HG03045 (cell line): ENCODE measurements around the gene GNG12.

ENCODE experiments used
- ATAC-seq: cut with Tn5 transposase; IDR thresholded peaks from one replicate; pipeline ENCODE4 v1.9.1; 2021; ENCODE audit warnings: mild to moderate bottlenecking, moderate library complexity; ENCODE audit not compliant: unreplicated experiment

Gene GNG12

GRCh38 chr1:67832737-67833601, at the start of gene GNG12:
Gene GNG12, minus strand, starts transcription at chr1:67833467. Its CDS starts 125,781 bp downstream, at chr1:67707686.
- ATAC-seq, result peak; percentile 72

- ATAC-seq, result no peak
Observed at GRCh38 chr1:67882196-67882958, 49.1 kb upstream of the GNG12 start.

- ATAC-seq, result no peak
Observed at GRCh38 chr1:67880056-67880601, 46.9 kb upstream of the GNG12 start.

- no peak for ATAC-seq
Observed at GRCh38 chr1:67879485-67879884, 46.2 kb upstream of the GNG12 start.

- ATAC-seq, result no peak
Observed at GRCh38 chr1:67874501-67875111, 41.3 kb upstream of the GNG12 start.

- ATAC-seq, result no peak
Observed at GRCh38 chr1:67869233-67869632, 36.0 kb upstream of the GNG12 start.

- no peak for ATAC-seq
Observed at GRCh38 chr1:67863637-67864036, 30.4 kb upstream of the GNG12 start.

- no peak for ATAC-seq
Observed at GRCh38 chr1:67862685-67863084, 29.4 kb upstream of the GNG12 start.

GRCh38 chr1:67861856-67862516, 28.7 kb upstream of the GNG12 start:
- no peak for ATAC-seq

GRCh38 chr1:67860776-67861175, 27.5 kb upstream of the GNG12 start:
- no peak for ATAC-seq

- no peak for ATAC-seq
Observed at GRCh38 chr1:67856921-67857320, 23.7 kb upstream of the GNG12 start.

- ATAC-seq, result no peak
Observed at GRCh38 chr1:67855961-67856360, 22.7 kb upstream of the GNG12 start.

GRCh38 chr1:67855444-67855843, 22.2 kb upstream of the GNG12 start:
- ATAC-seq, result no peak

- ATAC-seq, result no peak
Observed at GRCh38 chr1:67853704-67854103, 20.4 kb upstream of the GNG12 start.

- ATAC-seq, result no peak
Observed at GRCh38 chr1:67851800-67852199, 18.5 kb upstream of the GNG12 start.

GRCh38 chr1:67850611-67851075, 17.4 kb upstream of the GNG12 start:
- no peak for ATAC-seq

- ATAC-seq, result no peak
Observed at GRCh38 chr1:67850151-67850551, 16.9 kb upstream of the GNG12 start.

- ATAC-seq, result no peak
Observed at GRCh38 chr1:67847466-67847865, 14.2 kb upstream of the GNG12 start.

- no peak for ATAC-seq
Observed at GRCh38 chr1:67846538-67846937, 13.3 kb upstream of the GNG12 start.

- no peak for ATAC-seq
Observed at GRCh38 chr1:67844988-67845387, 11.7 kb upstream of the GNG12 start.

- ATAC-seq, result no peak
Observed at GRCh38 chr1:67843746-67844145, 10.5 kb upstream of the GNG12 start.
